H1 (cell line): ENCODE data around the gene OSBPL6. TPM values are rescaled to one million over a fixed set of nuclear protein-coding genes. Genes with fewer than 3 reads are reported as not detected.

Source experiments
- BCL11A ChIP-seq, 2 experiments: IDR thresholded peaks; one replicate each; pipeline ENCODE4 v1.6.1; 2011; ENCODE audit warnings: low read depth in 2 of 2, low read length in 2 of 2, mild to moderate bottlenecking in 2 of 2
- CREB1 ChIP-seq: IDR thresholded peaks from 2 replicates; pipeline ENCODE4 v1.6.1; 2012; ENCODE audit warnings: inconsistent platforms
- CTCF ChIP-seq, 3 experiments: IDR thresholded peaks; 1 replicate in 2 of 3; 2 replicates in 1 of 3; pipeline versions ENCODE4 v1.5.1 to v1.6.1; 2011; ENCODE audit warnings: low read length in 3 of 3, mild to moderate bottlenecking in 3 of 3, inconsistent platforms in 2 of 3, low read depth in 1 of 3, moderate library complexity in 1 of 3; ENCODE audit not compliant: insufficient read depth in 1 of 3; ENCODE audit errors: control extremely low read depth in 1 of 3
- GTF2F1 ChIP-seq: IDR thresholded peaks from 2 replicates; pipeline ENCODE4 v1.6.1; 2012; ENCODE audit warnings: low read depth, low read length, improper control_type of control experiment, borderline replicate concordance
- HDAC6 ChIP-seq: IDR thresholded peaks from one replicate; pipeline ENCODE4 v1.7.1; 2012; ENCODE audit warnings: low read depth, mild to moderate bottlenecking, inconsistent platforms, low read length, moderate library complexity
- MAX ChIP-seq: IDR thresholded peaks from 2 replicates; pipeline ENCODE4 v1.6.1; 2012; ENCODE audit warnings: inconsistent platforms
- NRF1 ChIP-seq: IDR thresholded peaks from 2 replicates; pipeline ENCODE4 v1.6.1; 2011; ENCODE audit warnings: mild to moderate bottlenecking, low read depth, low read length, improper control_type of control experiment
- POLR2A ChIP-seq, 2 experiments: IDR thresholded peaks; 1 replicate in 1 of 2; 2 replicates in 1 of 2; pipeline ENCODE4 v1.6.1; 2011; ENCODE audit warnings: low read depth in 2 of 2, low read length in 2 of 2, mild to moderate bottlenecking in 2 of 2; ENCODE audit errors: control extremely low read depth in 1 of 2
- POLR2AphosphoS5 ChIP-seq: IDR thresholded peaks from 2 replicates; pipeline ENCODE4 v1.6.1; 2011; ENCODE audit warnings: low read depth, low read length
- RAD21 ChIP-seq, 2 experiments: IDR thresholded peaks in 1 of 2; conservative IDR thresholded peaks in 1 of 2; 2 replicates each; pipeline ENCODE4 v1.6.1; 2011; ENCODE audit warnings: low read depth in 2 of 2, low read length in 2 of 2, improper control_type of control experiment in 1 of 2, inconsistent platforms in 1 of 2, mild to moderate bottlenecking in 1 of 2, moderate library complexity in 1 of 2
- RBBP5 ChIP-seq: IDR thresholded peaks from 2 replicates; pipeline ENCODE4 v1.7.1; 2012; ENCODE audit warnings: low read depth, mild to moderate bottlenecking, inconsistent platforms, low read length, moderate library complexity, borderline replicate concordance
- SAP30 ChIP-seq: fragments of 300-600 bp; sonication (generic); IDR thresholded peaks from 2 replicates; pipeline ENCODE4 v1.7.1; 2012; ENCODE audit warnings: low read length, moderate library complexity, mild to moderate bottlenecking, inconsistent platforms; ENCODE audit not compliant: insufficient read depth, insufficient replicate concordance
- SIN3A ChIP-seq, 2 experiments: IDR thresholded peaks in 1 of 2; conservative IDR thresholded peaks in 1 of 2; 2 replicates each; pipeline ENCODE4 v1.6.1; 2011 to 2012; ENCODE audit warnings: low read length in 2 of 2, improper control_type of control experiment in 1 of 2, low read depth in 1 of 2, mild to moderate bottlenecking in 1 of 2
- SIRT6 ChIP-seq: IDR thresholded peaks from one replicate; pipeline ENCODE4 v1.7.1; 2012; ENCODE audit warnings: low read length, inconsistent platforms
- TAF1 ChIP-seq: IDR thresholded peaks from 2 replicates; pipeline ENCODE4 v1.6.1; 2011; ENCODE audit warnings: mild to moderate bottlenecking, low read depth, low read length
- TCF12 ChIP-seq: IDR thresholded peaks from 2 replicates; pipeline ENCODE4 v1.6.1; 2011; ENCODE audit warnings: low read depth, mild to moderate bottlenecking, low read length
- USF2 ChIP-seq: IDR thresholded peaks from 2 replicates; pipeline ENCODE4 v1.6.1; 2011; ENCODE audit warnings: low read length, improper control_type of control experiment
- polyA plus RNA-seq, 7 experiments: library from polyadenylated mRNA; depleted of rRNA in 3 of 7; stranded (reverse) in 5 of 7; unstranded in 2 of 7; fragments of >200 nt in 5 of 7; fragments of 200-250 nt in 2 of 7; gene quantifications; 1 replicate in 5 of 7; 2 replicates in 1 of 7; 4 replicates in 1 of 7; pipeline versions ENCODE4 v1.2.1 to v1.2.3, GENCODE V29; 2011 to 2013; ENCODE audit warnings: missing spikeins in 2 of 7, mixed read lengths in 2 of 7
- total RNA-seq: library from RNA; stranded (reverse); fragmentation: NEBNext Ultra II Directional; extraction: Animal tissue kit (Norgen Biotek cat#: 25700); gene quantifications from 2 replicates; pipeline ENCODE4 v1.2.1, GENCODE V29; 2021

Gene OSBPL6
- total and polyA plus RNA-seq, 2 of the 8 experiments (the other 6 are each of a cell fraction or from before 2014, with no cell fraction given): 1.7 to 5.6 TPM

GRCh38 chr2:178414266-178415247 is 220.2 kb downstream of the OSBPL6 start (continued):
- TF ChIP-seq CTCF (IDR thresholded peaks at IDR 0.05; ENCODE audit: control extremely low read depth in 1 of 3, insufficient read depth in 1 of 3, low read depth in 1 of 3, low read length in 3 of 3) (peak; percentile 91 to 97 (median 93)), HDAC6 (no peak), USF2 (no peak), GTF2F1 (no peak), POLR2AphosphoS5 (peak; percentile 67; the same call in 1 of the 2 replicates), MAX (peak; percentile 80), SIN3A (conservative IDR thresholded peaks at IDR 0.05 in 1 of 2, IDR thresholded peaks at IDR 0.05 in 1 of 2; ENCODE audit: low read depth in 1 of 2, low read length in 2 of 2) (peak in 1 of 2 experiments; percentile 57; a peak in 1 of 4 replicates), RBBP5 (no peak), RAD21 (IDR thresholded peaks at IDR 0.05 in 1 of 2, conservative IDR thresholded peaks at IDR 0.05 in 1 of 2; ENCODE audit: low read depth in 2 of 2, low read length in 2 of 2) (peak; percentile 85 to 88), SIRT6 (no peak), TCF12 (no peak), POLR2A (IDR thresholded peaks at IDR 0.05; ENCODE audit: control extremely low read depth in 1 of 2, low read depth in 2 of 2, low read length in 2 of 2) (peak in 1 of 2 experiments; percentile 61; a peak in 2 of 3 replicates), CREB1 (0 out of 2 replicates have a peak, but pooled peaks have one; percentile 33), BCL11A (IDR thresholded peaks at IDR 0.05; ENCODE audit: low read depth in 2 of 2, low read length in 2 of 2) (no peak), SAP30 (no peak), NRF1 (no peak), TAF1 (peak; percentile 77)
